RWPE1 (cell line): ENCODE data around the gene CLDND1.

Experiments
- CTCF ChIA-PET: fragments of 350-600 bp; sonication (Branson Sonifier 250); formaldehyde crosslinking; extraction: SDS; loops from one replicate; lab custom pipeline; 2021; lab: Yijun Ruan, JAX
- POLR2A ChIA-PET: fragments of 400-600 bp; formaldehyde crosslinking; extraction: SDS; loops from one replicate; lab custom pipeline; 2020; ENCODE audit warnings: antibody characterized with exemption; ENCODE audit not compliant: low non-redundant PET; lab: Yijun Ruan, JAX
- DNase-seq: peaks from one replicate; pipeline ENCODE4 v3.0.0; 2012; ENCODE audit warnings: low spot score
- H3K27ac ChIP-seq: fragments of 450-650 bp; 2 replicates; pipeline ENCODE4 v1.5.1; 2017
- TF ChIP-seq, protein P1 (sequence below): fragments of 450-650 bp; conservative IDR thresholded peaks from 2 replicates; pipeline ENCODE4 v1.5.1; 2017; ENCODE audit warnings: low read depth, mild to moderate bottlenecking

CLDND1 gene

DNA sequence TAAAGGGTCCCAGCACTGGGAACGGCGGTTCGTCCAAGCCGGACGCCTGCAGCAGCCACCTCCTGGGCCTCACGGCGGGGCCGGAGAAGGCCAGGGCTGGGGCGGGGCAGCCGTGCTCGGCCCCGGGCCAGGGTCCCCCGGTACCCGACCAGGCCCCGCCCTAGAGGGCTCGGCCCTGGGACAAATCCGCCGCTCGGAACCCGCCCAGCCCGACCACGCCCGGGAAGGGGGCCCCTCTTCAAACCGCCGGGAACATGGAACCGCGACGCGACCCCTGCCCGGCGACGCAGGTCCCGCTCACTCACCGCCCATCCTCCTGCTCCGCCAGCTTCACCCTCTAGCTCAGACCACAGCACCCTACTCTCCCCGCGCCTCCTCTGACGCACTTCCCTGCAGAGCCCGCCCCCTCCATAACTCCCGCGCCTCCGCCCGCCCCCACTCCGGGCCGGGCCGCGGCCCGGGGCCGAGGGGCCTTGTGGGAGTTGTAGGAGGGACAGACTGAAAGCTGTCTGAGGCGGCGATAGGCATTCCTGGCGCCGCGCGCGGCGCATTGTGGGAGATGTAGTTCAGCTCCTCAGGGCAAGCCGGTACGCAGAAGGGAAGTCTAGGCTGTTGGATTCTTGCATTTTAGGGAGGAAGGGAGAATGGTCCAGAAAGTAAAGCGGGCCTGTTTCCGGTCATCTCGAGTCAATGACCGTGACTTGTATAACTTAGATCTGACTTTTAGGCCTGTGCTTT is at the start of gene CLDND1:
Gene CLDND1, minus strand, starts transcription at position 359 of the 738 bp plus-strand sequence. CDS start 1,478 bp downstream, outside the sequence.
- peak within 1 kb of the TSS; percentile 95 for H3K27ac ChIP-seq
- TF ChIP-seq, protein P1, sequence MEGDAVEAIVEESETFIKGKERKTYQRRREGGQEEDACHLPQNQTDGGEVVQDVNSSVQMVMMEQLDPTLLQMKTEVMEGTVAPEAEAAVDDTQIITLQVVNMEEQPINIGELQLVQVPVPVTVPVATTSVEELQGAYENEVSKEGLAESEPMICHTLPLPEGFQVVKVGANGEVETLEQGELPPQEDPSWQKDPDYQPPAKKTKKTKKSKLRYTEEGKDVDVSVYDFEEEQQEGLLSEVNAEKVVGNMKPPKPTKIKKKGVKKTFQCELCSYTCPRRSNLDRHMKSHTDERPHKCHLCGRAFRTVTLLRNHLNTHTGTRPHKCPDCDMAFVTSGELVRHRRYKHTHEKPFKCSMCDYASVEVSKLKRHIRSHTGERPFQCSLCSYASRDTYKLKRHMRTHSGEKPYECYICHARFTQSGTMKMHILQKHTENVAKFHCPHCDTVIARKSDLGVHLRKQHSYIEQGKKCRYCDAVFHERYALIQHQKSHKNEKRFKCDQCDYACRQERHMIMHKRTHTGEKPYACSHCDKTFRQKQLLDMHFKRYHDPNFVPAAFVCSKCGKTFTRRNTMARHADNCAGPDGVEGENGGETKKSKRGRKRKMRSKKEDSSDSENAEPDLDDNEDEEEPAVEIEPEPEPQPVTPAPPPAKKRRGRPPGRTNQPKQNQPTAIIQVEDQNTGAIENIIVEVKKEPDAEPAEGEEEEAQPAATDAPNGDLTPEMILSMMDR = no peak
- POLR2A ChIA-PET = no interaction called here
- DNase-seq = peak; percentile 96
- CTCF ChIA-PET = no interaction called here

DNA sequence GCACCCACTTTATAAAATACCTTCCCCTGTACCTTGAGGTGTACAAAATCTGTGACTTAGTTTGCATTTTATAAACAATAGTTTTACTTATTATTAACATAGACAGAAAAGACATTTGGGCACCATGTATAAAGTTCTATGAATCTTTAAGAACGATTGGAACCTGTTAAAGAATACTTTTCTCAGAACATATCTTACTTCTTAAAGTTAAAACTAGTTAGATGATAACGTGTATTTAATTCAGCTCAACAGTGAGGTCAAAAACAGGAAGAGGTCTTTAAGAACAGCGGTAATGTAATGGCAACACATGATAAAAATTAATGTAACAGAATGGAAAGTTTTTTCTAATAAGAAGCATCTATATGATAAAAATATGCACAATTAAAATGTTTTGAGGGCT is 45.7 kb upstream of the CLDND1 start:
- DNase-seq = no peak
- TF ChIP-seq, protein P1 = no peak
- POLR2A ChIA-PET = no interaction called here
- H3K27ac ChIP-seq = no peak overlapping the region
- CTCF ChIA-PET = no interaction called here

DNA sequence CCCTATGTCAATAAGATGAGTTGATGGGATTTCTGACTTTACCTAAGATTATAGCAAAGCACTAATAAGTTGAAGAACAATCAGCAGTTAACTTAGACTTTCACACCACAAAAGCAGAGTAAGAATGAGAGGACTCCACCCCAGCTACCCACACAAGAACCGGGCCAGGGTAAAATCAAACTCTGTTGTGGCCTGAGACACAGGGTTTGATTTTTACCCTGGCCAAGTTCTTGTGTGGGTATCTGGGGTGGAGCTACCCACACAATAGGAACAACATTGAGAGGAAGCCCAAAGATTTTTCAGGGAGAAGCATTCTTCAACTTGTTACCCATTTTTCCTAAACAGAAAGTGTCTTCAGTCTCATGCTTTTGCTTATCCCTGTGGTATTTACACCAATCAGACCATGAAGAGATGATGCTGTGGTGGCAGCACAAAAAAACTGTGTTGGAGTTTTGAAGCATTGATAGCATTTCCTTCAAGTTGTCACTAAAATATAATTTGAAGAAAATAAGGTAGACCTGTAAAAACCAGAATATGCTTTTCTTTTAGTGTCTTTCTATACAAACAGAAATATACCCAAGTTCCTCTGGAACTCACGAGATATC is 45.1 kb upstream of the CLDND1 start:
- ChIA-PET CTCF (interaction anchor here (0.7 kb wide), 1 partner anchor 23 kb away, joined by 4 read pairs; no protein-coding TSS in a partner anchor), POLR2A (no interaction called here)
- TF ChIP-seq, protein P1 = no peak
- no peak overlapping the region for H3K27ac ChIP-seq
- no peak for DNase-seq

DNA sequence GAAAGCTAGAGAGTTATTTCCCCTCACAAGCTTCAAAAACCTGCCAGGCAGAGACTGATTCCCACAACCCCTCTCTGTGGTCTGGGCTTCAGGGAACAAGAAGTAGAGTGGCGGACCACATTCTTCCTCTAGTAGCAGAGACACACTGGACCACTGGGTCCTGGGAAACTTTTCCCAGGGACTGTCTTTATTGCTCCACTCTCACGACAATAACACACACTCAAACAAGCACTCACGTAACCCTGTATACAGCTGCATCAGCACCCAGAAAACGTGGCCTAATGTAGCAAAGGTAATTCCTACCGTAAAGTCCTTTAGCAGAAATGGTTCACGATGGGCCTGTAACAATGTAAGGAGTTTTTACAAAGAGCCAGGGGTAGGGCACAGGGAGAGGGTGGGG is 43.1 kb upstream of the CLDND1 start:
- DNase-seq = no peak
- CTCF ChIA-PET = interaction anchor here (0.7 kb wide), 1 partner anchor 75 kb away, joined by 3 read pairs; no protein-coding TSS in a partner anchor
- POLR2A ChIA-PET = no interaction called here
- TF ChIP-seq, protein P1 = no peak
- H3K27ac ChIP-seq = no peak overlapping the region

DNA sequence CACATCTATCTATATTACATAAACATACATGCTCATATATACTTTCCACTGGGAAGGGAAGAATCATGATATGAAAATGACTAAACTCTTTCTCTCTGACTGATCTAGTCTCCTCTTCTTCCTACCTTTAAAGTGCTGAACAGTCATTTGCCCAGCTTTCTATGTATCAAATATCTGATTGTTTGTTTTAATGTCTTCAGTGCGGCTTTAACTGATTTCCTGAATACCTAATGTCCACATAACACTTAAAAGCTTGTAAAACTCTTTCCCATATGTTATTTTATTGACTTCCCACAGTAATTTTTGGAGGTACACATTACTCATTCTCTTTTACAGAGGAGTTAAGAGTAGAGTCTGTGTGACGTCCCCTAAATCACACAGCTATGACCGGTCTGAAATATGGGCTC is 42.5 kb upstream of the CLDND1 start:
- TF ChIP-seq, protein P1 = no peak
- CTCF ChIA-PET = interaction anchor here (0.7 kb wide), 1 partner anchor 75 kb away, joined by 3 read pairs; no protein-coding TSS in a partner anchor
- no peak for DNase-seq
- POLR2A ChIA-PET = no interaction called here
- no peak overlapping the region for H3K27ac ChIP-seq

DNA sequence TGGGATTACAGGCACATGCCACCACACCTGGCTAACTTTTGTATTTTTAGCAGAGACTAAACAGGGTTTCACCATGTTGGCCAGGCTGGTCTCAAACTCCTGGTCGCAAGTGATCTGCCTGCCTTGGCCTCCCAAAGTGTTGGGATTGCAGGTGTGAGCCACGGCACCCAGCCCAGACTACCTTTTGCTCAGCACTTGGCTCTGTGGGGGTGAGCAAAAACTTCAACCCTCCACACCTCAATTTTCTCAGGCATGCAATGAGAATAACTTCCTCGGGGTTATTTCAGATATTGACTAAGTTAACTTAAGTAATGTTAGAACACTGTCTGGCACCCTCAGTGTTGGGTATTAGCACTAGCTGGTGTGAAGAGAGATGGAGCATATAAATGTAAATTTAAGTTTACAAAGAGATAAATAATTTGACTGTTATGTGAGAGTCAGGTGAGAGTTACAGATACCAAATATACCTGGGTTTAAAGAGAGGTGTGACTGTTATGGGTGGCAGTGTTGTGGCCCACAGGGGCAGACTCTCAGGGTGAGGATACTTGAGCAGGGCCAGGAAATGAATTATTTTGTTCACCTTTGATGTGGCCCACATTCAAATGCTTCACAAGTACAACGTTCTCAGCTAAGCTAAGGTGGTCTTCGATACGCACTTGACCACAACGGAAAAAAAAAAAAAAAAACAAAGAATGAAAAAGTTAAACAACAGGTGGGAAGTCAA is 41.7 kb upstream of the CLDND1 start:
- no peak for DNase-seq
- ChIA-PET POLR2A (no interaction called here), CTCF (interaction anchor here (0.6 kb wide), 3 partner anchors 17 to 329 kb away, joined by 3 to 5 read pairs (median 3); no protein-coding TSS in a partner anchor)
- TF ChIP-seq, protein P1 = no peak
- H3K27ac ChIP-seq = no peak overlapping the region
